ENCODE results near the gene PDGFD. TPM values are rescaled to one million over a fixed set of nuclear protein-coding genes. Genes with fewer than 3 reads are reported as not detected.

PDGFD gene
- total and polyA plus RNA-seq, 8 donors: 9.9 to 52.1 (median 20.2) TPM

- H3K27ac ChIP-seq: peak overlapping the region in 1 of 4 donors; percentile 19
- TF ChIP-seq CTCF (IDR thresholded peaks at IDR 0.05): no peak
- intact Hi-C loops (cut with DNase I): no loop called here
- no peaks in the 10 kb centered on the region for H3K9me3 ChIP-seq
- no peak overlapping the region for H3K4me3 ChIP-seq
- no peaks in the 10 kb centered on the region for H3K4me1 ChIP-seq
- FAIRE-seq: no peak
- H3K36me3 ChIP-seq: no peaks in the 10 kb centered on the region
- H3K27me3 ChIP-seq: no peaks in the 10 kb centered on the region
- no peak for DNase-seq
- ATAC-seq: peak in 2 of 4 donors; percentile 26 to 46
- WGBS, 2 donors: 45 to 47% methylated on average over 2 of the region's 2 CpGs
Measured at GRCh38 chr11:103948187-103948763, 215.7 kb downstream of the PDGFD start.

GRCh38 chr11:103947546-103947919 is 216.4 kb downstream of the PDGFD start:
- Histone ChIP-seq H3K36me3 (no peaks in the 10 kb centered on the region), H3K4me1 (no peaks in the 10 kb centered on the region), H3K9me3 (no peaks in the 10 kb centered on the region), H3K27ac (peak overlapping the region in 1 of 4 donors; percentile 19), H3K27me3 (no peaks in the 10 kb centered on the region), H3K4me3 (no peak overlapping the region)
- FAIRE-seq (no peak), ATAC-seq (peak in 2 of 4 donors; percentile 15 to 39), DNase-seq (no peak)
- 55% methylated on average over 2 of the region's 2 CpGs for WGBS, 2 donors
- intact Hi-C loops (cut with DNase I): no loop called here
- no peak for TF ChIP-seq CTCF (IDR thresholded peaks at IDR 0.05)

- Histone ChIP-seq H3K36me3 (no peaks in the 10 kb centered on the region), H3K27me3 (no peaks in the 10 kb centered on the region), H3K9me3 (no peaks in the 10 kb centered on the region), H3K4me3 (no peak overlapping the region), H3K27ac (peak overlapping the region in 1 of 4 donors; percentile 19), H3K4me1 (no peaks in the 10 kb centered on the region)
- intact Hi-C loops (cut with DNase I): no loop called here
- DNase-seq (no peak), FAIRE-seq (no peak), ATAC-seq (peak in 2 of 4 donors; percentile 18 to 19)
- WGBS, 2 donors: 57 to 60% methylated on average over 3 of the region's 3 CpGs
- TF ChIP-seq CTCF (IDR thresholded peaks at IDR 0.05): no peak
Measured at GRCh38 chr11:103946793-103947545, 217.0 kb downstream of the PDGFD start.

GRCh38 chr11:103944251-103944940 is 219.6 kb downstream of the PDGFD start:
- H3K4me3 ChIP-seq: no peak overlapping the region
- no peak for TF ChIP-seq CTCF (IDR thresholded peaks at IDR 0.05)
- ATAC-seq: no peak
- WGBS, 2 donors: 90 to 100% methylated on average over 1 of the region's 1 CpG
- FAIRE-seq: no peak
- no peaks in the 10 kb centered on the region for H3K27me3 ChIP-seq
- no peaks in the 10 kb centered on the region for H3K9me3 ChIP-seq
- intact Hi-C loops (cut with DNase I): no loop called here
- no peak overlapping the region for H3K27ac ChIP-seq
- H3K4me1 ChIP-seq: no peaks in the 10 kb centered on the region
- no peaks in the 10 kb centered on the region for H3K36me3 ChIP-seq
- DNase-seq: no peak
